ENCODE data around the gene DTNB.

DTNB gene

GRCh38 chr2:25379535-25379934 is 293.8 kb downstream of the DTNB start:
- no peak for DNase-seq

- no peak for DNase-seq
Measured at GRCh38 chr2:25378731-25379490, 294.5 kb downstream of the DTNB start.

- DNase-seq: no peak
Measured at GRCh38 chr2:25377822-25378421, 295.5 kb downstream of the DTNB start.

- peak; percentile 86 for DNase-seq
Measured at GRCh38 chr2:25376750-25377621, 296.4 kb downstream of the DTNB start.

- DNase-seq: no peak
Measured at GRCh38 chr2:25375989-25376545, 297.3 kb downstream of the DTNB start.

GRCh38 chr2:25375371-25375988 is 297.9 kb downstream of the DTNB start:
- DNase-seq: no peak

DNA sequence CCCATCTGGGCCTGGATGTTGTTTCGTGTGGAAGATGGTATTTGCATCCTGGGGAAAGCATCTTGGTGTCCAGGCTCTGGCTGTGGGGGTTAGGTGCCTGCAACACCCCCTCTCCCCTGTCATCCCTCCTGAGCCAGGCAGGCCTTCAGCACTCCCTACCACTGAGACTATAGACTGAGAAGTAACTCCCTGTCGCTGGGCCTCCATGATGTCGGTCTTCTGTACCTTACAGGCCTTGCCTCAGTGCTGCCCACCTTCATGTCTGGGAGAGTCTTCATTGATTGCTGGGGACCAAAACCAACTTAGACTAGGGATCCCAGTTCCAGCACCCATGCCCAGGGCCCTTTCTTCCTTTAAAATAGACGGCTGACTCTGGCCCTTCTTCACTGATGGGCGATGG is 298.6 kb downstream of the DTNB start:
- DNase-seq: no peak

DNA sequence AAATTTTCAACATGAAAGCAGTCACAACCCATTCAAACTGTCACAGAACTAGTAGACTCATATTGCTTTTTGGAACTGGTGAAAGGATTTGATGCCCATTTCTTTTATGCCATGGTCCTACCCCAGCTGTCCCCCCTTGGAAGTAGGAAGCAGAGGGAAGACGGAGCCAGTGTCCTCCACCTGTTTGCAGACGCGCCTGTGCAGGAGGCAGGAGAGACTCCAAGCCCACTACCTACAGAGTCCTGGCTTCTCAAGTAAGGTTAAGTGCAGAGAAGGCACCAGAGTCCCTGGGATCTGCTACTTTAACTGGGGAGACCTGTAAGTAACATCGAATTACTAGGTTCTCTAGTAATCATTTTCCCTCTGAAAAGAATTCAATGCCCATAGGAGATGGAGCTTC is 299.0 kb downstream of the DTNB start:
- no peak for DNase-seq

GRCh38 chr2:25373269-25373981 is 300.0 kb downstream of the DTNB start:
- no peak for DNase-seq

GRCh38 chr2:25372405-25373268 is 300.7 kb downstream of the DTNB start:
- peak; percentile 37 for DNase-seq

DNA sequence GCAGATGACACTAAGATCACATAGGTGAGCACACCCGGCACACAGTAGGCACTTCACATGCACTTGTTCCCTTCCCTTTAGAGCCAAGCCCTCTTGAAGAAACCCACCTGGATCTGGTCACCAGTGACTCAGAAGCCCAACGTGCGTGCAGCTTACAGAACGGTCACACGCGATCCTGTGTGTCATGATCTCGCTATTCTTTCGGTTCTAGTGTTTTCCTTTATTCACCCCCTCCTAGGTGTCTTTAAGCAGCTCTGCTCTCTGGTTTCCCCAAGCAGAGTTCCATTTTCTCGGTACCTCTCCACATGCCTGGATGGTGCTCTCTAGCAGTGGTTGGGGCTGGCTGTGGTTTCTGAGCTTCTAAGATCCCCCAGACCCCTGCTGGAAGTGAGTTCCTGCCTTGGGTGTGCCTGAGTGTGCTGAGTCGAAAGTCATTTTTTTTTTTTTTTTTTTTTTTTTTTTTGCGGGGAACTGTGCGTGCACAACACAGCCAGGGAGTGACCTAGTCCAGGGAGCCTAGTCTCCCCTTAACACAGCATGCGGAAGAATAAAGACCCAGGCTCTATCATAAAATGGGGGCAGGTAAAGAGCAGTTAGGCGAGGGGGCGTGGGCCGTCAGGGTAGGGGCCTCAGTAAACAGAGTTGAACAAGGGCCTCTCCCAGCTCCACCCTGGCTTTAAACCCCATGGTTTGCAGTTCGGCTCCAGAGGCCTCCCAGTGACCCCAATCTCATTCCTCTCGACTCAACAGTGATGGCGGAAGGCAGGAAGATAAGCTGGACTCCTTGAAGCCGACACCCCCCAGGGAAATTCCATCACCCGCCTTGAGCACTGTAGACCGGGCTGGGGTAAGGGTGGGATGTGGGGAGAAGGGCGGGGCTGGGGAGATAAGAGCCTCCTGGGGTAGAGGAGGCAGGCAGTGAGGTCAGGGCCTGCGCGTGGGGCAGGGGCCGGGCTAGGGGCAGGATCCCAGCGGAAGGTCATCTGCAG is 301.8 kb downstream of the DTNB start:
- DNase-seq: no peak

DNA sequence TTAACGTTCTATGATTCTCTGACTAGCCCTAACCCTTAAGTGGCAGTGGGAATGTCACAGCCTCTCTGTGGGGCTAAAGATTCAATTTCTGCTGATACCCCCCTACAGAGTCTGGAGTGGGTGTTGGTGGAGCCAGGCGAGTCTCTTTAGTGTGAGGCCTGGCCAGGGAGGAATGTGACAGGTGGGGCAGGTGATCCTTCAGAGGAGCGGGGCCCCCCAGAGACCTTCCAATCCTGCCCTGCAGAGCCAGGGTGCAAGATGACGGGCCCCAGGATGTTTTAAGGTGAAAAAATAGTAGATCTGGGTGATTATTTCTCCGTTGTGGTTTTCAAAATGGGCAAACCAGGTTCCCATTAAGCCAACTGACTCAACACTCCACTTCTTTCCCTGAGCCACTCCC is 303.5 kb downstream of the DTNB start:
- DNase-seq: no peak

DNA sequence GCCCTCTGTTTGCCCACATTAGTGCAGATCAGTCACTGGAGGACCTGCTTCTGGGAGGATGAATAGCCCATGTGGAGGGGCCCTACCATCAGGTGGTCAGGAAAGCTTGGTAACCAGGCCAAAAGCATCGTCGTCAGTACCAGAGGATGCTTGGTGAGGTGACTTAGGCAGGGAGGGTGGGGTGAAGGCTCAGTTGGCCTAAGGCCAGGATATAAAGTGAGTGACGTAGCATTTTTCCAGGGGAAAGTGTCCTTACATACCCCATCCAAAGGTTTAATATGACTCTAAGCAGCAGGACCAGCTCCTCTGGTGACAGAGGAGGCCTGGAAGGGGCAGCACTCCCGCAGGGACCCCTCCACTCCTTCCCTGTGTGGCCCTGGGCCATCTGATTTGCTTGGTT is 303.9 kb downstream of the DTNB start:
- no peak for DNase-seq

DNA sequence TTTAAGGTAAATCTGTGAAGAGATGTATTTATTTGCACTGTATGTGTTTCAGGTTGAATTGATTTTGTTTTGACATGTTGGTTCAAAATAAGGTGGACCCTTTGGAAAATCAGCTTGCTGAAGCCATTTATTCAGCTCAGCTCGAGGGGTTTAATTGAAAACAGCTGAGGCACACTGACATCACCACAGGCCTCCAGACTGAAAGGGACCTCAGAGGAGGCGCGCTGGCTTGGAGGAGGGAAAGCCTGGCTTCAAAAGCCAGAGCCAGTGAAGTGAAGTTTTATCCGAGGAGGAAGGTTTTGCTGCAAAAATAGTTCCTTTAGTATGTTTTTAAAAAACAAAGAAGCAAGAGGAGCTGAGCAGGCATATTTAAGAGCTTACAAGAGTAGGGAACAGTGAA is 304.7 kb downstream of the DTNB start:
- peak; percentile 24 for DNase-seq

- no peak for DNase-seq
Measured at GRCh38 chr2:25367296-25367695, 306.1 kb downstream of the DTNB start.

- no peak for DNase-seq
Measured at GRCh38 chr2:25366629-25367028, 306.7 kb downstream of the DTNB start.

GRCh38 chr2:25365241-25365640 is 308.1 kb downstream of the DTNB start:
- no peak for DNase-seq

DNA sequence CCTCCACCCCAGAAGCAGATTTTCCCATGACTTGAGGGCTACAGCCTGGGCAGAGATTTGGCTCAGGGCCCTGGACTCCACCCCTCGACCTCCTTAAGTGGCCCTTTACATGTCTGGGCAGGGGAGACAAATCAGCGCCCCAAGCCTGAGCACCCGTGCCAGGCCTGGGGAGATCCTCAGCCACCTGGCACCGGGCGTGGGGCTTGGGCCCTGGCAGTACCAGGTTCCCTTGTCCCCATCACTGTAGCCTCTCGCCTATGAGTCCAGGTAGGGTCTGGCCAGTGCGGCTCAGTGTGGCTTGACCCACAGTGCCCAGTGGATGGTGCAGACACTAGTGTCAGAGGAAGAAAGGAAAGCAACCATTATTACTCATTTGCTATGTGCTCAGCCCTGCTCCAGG is 309.6 kb downstream of the DTNB start:
- no peak for DNase-seq

DNA sequence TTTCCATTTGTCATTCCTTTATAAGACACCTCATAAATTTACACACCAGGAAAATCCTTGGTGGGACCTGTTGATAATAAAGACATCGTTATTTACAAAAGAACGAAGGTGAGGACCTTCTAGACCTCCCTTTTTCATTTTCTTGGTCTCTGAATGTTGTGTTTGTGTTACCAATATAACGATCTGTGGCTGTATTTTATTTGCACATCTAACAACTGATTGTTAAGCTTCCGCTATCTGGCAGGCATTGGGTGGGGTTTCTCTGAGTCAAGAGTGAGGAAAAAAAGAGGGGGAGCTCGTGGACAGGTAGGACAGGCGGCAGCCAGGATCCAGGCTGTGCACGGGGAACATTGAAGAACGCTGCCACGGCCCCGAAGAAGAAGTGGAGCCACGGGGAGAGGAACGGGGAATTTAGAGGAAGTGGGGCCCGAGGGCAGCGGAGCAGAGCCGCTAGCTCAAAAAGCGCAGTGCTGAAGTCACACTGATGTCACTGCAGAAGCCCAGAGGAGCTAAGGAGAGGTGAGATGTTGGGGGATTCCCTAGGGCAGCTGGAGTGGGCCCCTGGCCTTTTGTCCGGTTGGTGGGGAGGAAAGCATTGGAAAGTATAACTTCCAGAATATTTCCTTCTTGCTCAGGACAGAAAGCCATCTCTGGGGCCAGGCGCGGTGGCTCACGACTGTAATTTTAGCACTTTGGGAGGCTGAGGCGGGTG is 310.8 kb downstream of the DTNB start:
- DNase-seq: no peak
